Hepatocyte (in vitro differentiated cells): ENCODE results near the gene MED15. TPM values are rescaled to one million over a fixed set of nuclear protein-coding genes. Genes with fewer than 3 reads are reported as not detected.

Experiments used
- DNase-seq: peaks from one replicate; pipeline ENCODE4 v3.0.0-alpha.2; 2016; ENCODE audit warnings: low spot score
- H2AFZ ChIP-seq: fragments of 200-600 bp; sonication (generic); 2 replicates; pipeline ENCODE4 v1.6.0; 2016; ENCODE audit warnings: antibody characterized with exemption, mild to moderate bottlenecking
- H3K27ac ChIP-seq: fragments of 200-600 bp; sonication (generic); 2 replicates; pipeline ENCODE4 v1.5.1; 2016; ENCODE audit warnings: mild to moderate bottlenecking
- H3K27me3 ChIP-seq: fragments of 200-600 bp; sonication (generic); 2 replicates; pipeline ENCODE4 v1.6.1; 2016
- H3K36me3 ChIP-seq: fragments of 200-600 bp; sonication (generic); replicated peaks from 2 replicates; pipeline ENCODE4 v1.5.1; 2016; ENCODE audit warnings: low read depth; ENCODE audit not compliant: insufficient read depth
- H3K4me1 ChIP-seq: fragments of 200-600 bp; sonication (generic); 2 replicates; pipeline ENCODE4 v1.5.1; 2016; ENCODE audit warnings: mild to moderate bottlenecking, moderate library complexity; ENCODE audit not compliant: insufficient read depth
- H3K4me2 ChIP-seq: fragments of 200-600 bp; sonication (generic); 2 replicates; pipeline ENCODE4 v1.6.0; 2016
- H3K4me3 ChIP-seq: fragments of 200-600 bp; sonication (generic); 2 replicates; pipeline ENCODE4 v1.5.1; 2016; ENCODE audit warnings: mild to moderate bottlenecking
- H3K79me2 ChIP-seq: fragments of 200-600 bp; sonication (generic); 2 replicates; pipeline ENCODE4 v1.6.0; 2017; ENCODE audit warnings: mild to moderate bottlenecking
- H3K9me2 ChIP-seq: fragments of 200-600 bp; sonication (generic); replicated peaks from 2 replicates; pipeline ENCODE4 v1.6.0; 2017; ENCODE audit warnings: mild to moderate bottlenecking; ENCODE audit not compliant: insufficient read depth
- H3K9me3 ChIP-seq: fragments of 200-600 bp; sonication (generic); 2 replicates; pipeline ENCODE4 v1.5.1; 2016; ENCODE audit warnings: low read depth, mild to moderate bottlenecking
- H4K20me1 ChIP-seq: fragments of 200-600 bp; sonication (generic); 2 replicates; pipeline ENCODE4 v1.6.0; 2016; ENCODE audit warnings: mild to moderate bottlenecking; ENCODE audit not compliant: insufficient read depth, poor library complexity, severe bottlenecking
- EZH2 ChIP-seq: fragments of 200-600 bp; sonication (generic); IDR thresholded peaks from 2 replicates; pipeline ENCODE4 v1.6.1; 2016; ENCODE audit warnings: antibody characterized with exemption, mild to moderate bottlenecking, borderline replicate concordance
- EZH2phosphoT487 ChIP-seq: fragments of 200-600 bp; sonication (generic); IDR thresholded peaks from one replicate; pipeline ENCODE4 v1.6.1; 2018; ENCODE audit warnings: antibody characterized with exemption, mild to moderate bottlenecking, low read depth, moderate library complexity; ENCODE audit not compliant: unreplicated experiment, severe bottlenecking
- WGBS: methylation state at CpG from one replicate; pipeline ENCODE4 v1.1.6; 2016; ENCODE audit warnings: low lambda C conversion rate; ENCODE audit errors: missing lambda C conversion rate; 5-methylcytosine and 5-hydroxymethylcytosine counted together
- polyA plus RNA-seq: library from polyadenylated mRNA; unstranded; fragments of >200 nt; fragmentation: Nextera tagmentation; extraction: Ambion mirVana; gene quantifications from 2 replicates; pipeline ENCODE4 v1.2.1, GENCODE V29; 2016
- total RNA-seq: library from RNA; depleted of rRNA; stranded (reverse); fragments of >200 nt; gene quantifications from 2 replicates; pipeline ENCODE4 v1.2.3, GENCODE V29; 2014
- TF ChIP-seq, protein P1 (sequence below): fragments of 200-600 bp; sonication (generic); IDR thresholded peaks from 2 replicates; pipeline ENCODE4 v1.5.1; 2016; ENCODE audit warnings: antibody characterized with exemption, mild to moderate bottlenecking; ENCODE audit not compliant: poor library complexity

MED15 gene
- total and polyA plus RNA-seq, 2 experiments from 2014 or later: 31.5 to 53.1 TPM

DNA sequence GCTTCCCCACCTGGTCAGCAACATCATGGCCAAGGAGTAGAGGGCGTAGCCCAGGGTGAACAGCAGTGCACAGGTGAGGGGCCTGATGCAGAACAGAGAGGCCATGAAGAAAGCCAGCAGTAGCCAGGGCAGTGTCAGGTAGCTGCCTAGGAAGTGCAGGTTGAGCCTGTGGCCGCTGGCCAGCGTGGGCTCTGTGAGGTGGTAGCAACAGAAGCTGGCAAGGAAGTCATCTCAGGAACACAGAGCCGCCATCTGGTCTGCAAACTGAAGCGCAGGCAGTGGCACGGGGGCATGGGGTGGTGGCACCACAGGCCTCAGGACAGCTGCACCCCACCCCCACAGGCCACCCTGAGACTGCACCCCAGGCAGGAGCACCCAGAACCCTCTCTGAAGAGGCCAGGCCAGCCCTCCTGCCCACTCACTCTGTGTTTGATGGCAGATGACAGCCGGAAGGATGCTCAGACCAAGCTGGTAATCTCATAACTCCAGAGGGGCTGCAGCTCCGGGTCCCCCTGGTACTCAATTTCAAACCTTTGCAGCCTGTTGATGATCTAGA lies 95.3 kb downstream of the MED15 start:
- Histone ChIP-seq H4K20me1 (no peaks in the 10 kb centered on the region), H3K4me1 (no peaks in the 10 kb centered on the region), H3K9me2 (no peaks in the 10 kb centered on the region), H2AFZ (no peak overlapping the region), H3K27ac (no peak overlapping the region), H3K4me2 (no peak overlapping the region), H3K4me3 (no peak overlapping the region), H3K27me3 (no peaks in the 10 kb centered on the region), H3K9me3 (no peaks in the 10 kb centered on the region), H3K36me3 (no peaks in the 10 kb centered on the region), H3K79me2 (no peaks in the 10 kb centered on the region)
- TF ChIP-seq, protein P1, sequence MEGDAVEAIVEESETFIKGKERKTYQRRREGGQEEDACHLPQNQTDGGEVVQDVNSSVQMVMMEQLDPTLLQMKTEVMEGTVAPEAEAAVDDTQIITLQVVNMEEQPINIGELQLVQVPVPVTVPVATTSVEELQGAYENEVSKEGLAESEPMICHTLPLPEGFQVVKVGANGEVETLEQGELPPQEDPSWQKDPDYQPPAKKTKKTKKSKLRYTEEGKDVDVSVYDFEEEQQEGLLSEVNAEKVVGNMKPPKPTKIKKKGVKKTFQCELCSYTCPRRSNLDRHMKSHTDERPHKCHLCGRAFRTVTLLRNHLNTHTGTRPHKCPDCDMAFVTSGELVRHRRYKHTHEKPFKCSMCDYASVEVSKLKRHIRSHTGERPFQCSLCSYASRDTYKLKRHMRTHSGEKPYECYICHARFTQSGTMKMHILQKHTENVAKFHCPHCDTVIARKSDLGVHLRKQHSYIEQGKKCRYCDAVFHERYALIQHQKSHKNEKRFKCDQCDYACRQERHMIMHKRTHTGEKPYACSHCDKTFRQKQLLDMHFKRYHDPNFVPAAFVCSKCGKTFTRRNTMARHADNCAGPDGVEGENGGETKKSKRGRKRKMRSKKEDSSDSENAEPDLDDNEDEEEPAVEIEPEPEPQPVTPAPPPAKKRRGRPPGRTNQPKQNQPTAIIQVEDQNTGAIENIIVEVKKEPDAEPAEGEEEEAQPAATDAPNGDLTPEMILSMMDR: no peak
- no peak for TF ChIP-seq EZH2
- no peak for TF ChIP-seq EZH2phosphoT487
- WGBS: 84% methylated on average over 8 of the region's 8 CpGs
- no peak for DNase-seq

GRCh38 chr22:20604092-20604747 lies 96.8 kb downstream of the MED15 start:
- no peak overlapping the region for H3K4me3 ChIP-seq
- TF ChIP-seq EZH2 (no peak), EZH2phosphoT487 (no peak)
- TF ChIP-seq, protein P1: no peak
- no peaks in the 10 kb centered on the region for H3K9me2 ChIP-seq
- H3K27ac ChIP-seq: no peak overlapping the region
- H4K20me1 ChIP-seq: no peaks in the 10 kb centered on the region
- no peaks in the 10 kb centered on the region for H3K79me2 ChIP-seq
- H3K4me2 ChIP-seq: no peak overlapping the region
- no peaks in the 10 kb centered on the region for H3K36me3 ChIP-seq
- WGBS: 89% methylated on average over 22 of the region's 23 CpGs
- DNase-seq: no peak
- no peaks in the 10 kb centered on the region for H3K4me1 ChIP-seq
- H2AFZ ChIP-seq: no peak overlapping the region
- H3K9me3 ChIP-seq: no peaks in the 10 kb centered on the region
- no peaks in the 10 kb centered on the region for H3K27me3 ChIP-seq

GRCh38 chr22:20604776-20605221 lies 97.4 kb downstream of the MED15 start:
- TF ChIP-seq EZH2: no peak
- TF ChIP-seq, protein P1: no peak
- TF ChIP-seq EZH2phosphoT487: no peak
- Histone ChIP-seq H3K4me1 (no peaks in the 10 kb centered on the region), H3K9me2 (no peaks in the 10 kb centered on the region), H2AFZ (no peak overlapping the region), H3K4me3 (no peak overlapping the region), H4K20me1 (no peaks in the 10 kb centered on the region), H3K4me2 (no peak overlapping the region), H3K9me3 (no peaks in the 10 kb centered on the region), H3K36me3 (no peaks in the 10 kb centered on the region), H3K27ac (no peak overlapping the region), H3K27me3 (no peaks in the 10 kb centered on the region), H3K79me2 (no peaks in the 10 kb centered on the region)
- 89% methylated on average over 18 of the region's 18 CpGs for WGBS
- DNase-seq: no peak
